Suprapubic skin (tissue), 3 donors: Measurements from ENCODE around the gene JAZF1.

ENCODE experiments used
- CTCF ChIP-seq, 2 donors: fragments of 200-600 bp in 1 of 2; fragments of 450-650 bp in 1 of 2; sonication (generic) in 1 of 2; IDR thresholded peaks; one replicate each; pipeline ENCODE4 v1.5.1; 2016 to 2019; ENCODE audit warnings: antibody characterized with exemption in 2 of 2, mild to moderate bottlenecking in 1 of 2, moderate library complexity in 1 of 2
- EP300 ChIP-seq: sonication (generic); formaldehyde crosslinking; IDR thresholded peaks from one replicate; pipeline ENCODE4 v1.6.1; 2017; ENCODE audit warnings: antibody characterized with exemption

GRCh38 chr7:28169230-28169629 lies 11.4 kb downstream of the JAZF1 start:
- TF ChIP-seq CTCF (IDR thresholded peaks at IDR 0.05) (no peak), EP300 (no peak)
